ENCODE data around the gene NEK7. TPM values are rescaled to one million over a fixed set of nuclear protein-coding genes. Genes with fewer than 3 reads are reported as not detected.

Gene NEK7
- total and polyA plus RNA-seq, 9 of the 15 experiments (the other 6 are each of a cell fraction or from before 2014, with no cell fraction given), result 8.5 to 37.3 (median 27.7) TPM

- TF ChIP-seq CBX8 (IDR thresholded peaks at IDR 0.05; ENCODE audit: borderline replicate concordance, extremely low read depth, low read depth, low read length, poor library complexity, severe bottlenecking), result no peak
- TF ChIP-seq ZNF398 (CRISPR knock-in tag; IDR thresholded peaks at IDR 0.05), result no peak
- TF ChIP-seq CEBPB (tag; IDR thresholded peaks at IDR 0.05), result no peak
- TF ChIP-seq NCOR1 (IDR thresholded peaks at IDR 0.05), result 0 out of 2 replicates have a peak, but pooled peaks have one; percentile 16
- TF ChIP-seq ELK1 (CRISPR knock-in tag; IDR thresholded peaks at IDR 0.05), result no peak
- no peak for TF ChIP-seq MIER1 (IDR thresholded peaks at IDR 0.05; ENCODE audit: low read depth)
- TF ChIP-seq MAFF (IDR thresholded peaks at IDR 0.05; ENCODE audit: low read length), result no peak
- no peak for TF ChIP-seq ATF1 (CRISPR knock-in tag; IDR thresholded peaks at IDR 0.05)
- 0 out of 2 replicates have a peak, but pooled peaks have one; percentile 2 for TF ChIP-seq ATF1 (tag; IDR thresholded peaks at IDR 0.05)
- TF ChIP-seq TAL1 (IDR thresholded peaks at IDR 0.05), result no peak
- TF ChIP-seq, protein P1, sequence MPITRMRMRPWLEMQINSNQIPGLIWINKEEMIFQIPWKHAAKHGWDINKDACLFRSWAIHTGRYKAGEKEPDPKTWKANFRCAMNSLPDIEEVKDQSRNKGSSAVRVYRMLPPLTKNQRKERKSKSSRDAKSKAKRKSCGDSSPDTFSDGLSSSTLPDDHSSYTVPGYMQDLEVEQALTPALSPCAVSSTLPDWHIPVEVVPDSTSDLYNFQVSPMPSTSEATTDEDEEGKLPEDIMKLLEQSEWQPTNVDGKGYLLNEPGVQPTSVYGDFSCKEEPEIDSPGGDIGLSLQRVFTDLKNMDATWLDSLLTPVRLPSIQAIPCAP (CRISPR knock-in tag; IDR thresholded peaks at IDR 0.05; ENCODE audit: borderline replicate concordance), result no peak
- no peak for TF ChIP-seq E2F4 (CRISPR knock-in tag; IDR thresholded peaks at IDR 0.05; ENCODE audit: low read depth)
- TF ChIP-seq GABPB1 (CRISPR knock-in tag; IDR thresholded peaks at IDR 0.05), result no peak
- TF ChIP-seq MYC (IDR thresholded peaks at IDR 0.05; ENCODE audit: low read depth, low read length), result no peak; the same call in 1 of the 2 replicates
- no peak for TF ChIP-seq MYC (CRISPR knock-in tag; IDR thresholded peaks at IDR 0.05; ENCODE audit: borderline replicate concordance, low read depth)
- no peak for TF ChIP-seq NUFIP1 (IDR thresholded peaks at IDR 0.05; ENCODE audit: partially characterized antibody)
- TF ChIP-seq ZNF707 (CRISPR knock-in tag; conservative IDR thresholded peaks at IDR 0.05), result no peak
- no peak for TF ChIP-seq HES1 (IDR thresholded peaks at IDR 0.05; ENCODE audit: low read depth)
- TF ChIP-seq MBD1 (CRISPR knock-in tag; IDR thresholded peaks at IDR 0.05), result no peak
These were observed at the start of gene NEK7 (continued) for GRCh38 chr1:198156745-198157240.
